ENCODE measurements around the gene CALN1. TPM values are rescaled to one million over a fixed set of nuclear protein-coding genes. Genes with fewer than 3 reads are reported as not detected.

The CALN1 gene
- total RNA-seq, 1 donor from 2014 or later, result not detected

- peaks cover 26% of the 10 kb centered on the region for H3K9me3 Mint-ChIP-seq (ENCODE audit: unreplicated experiment)
- no peak overlapping the region for H3K27ac Mint-ChIP-seq (ENCODE audit: unreplicated experiment)
- no peaks in the 10 kb centered on the region for H3K4me1 Mint-ChIP-seq (ENCODE audit: unreplicated experiment)
- no peak overlapping the region for H3K4me3 Mint-ChIP-seq (ENCODE audit: unreplicated experiment)
- no peak for DNase-seq (ENCODE audit: extremely low spot score, unreplicated experiment)
- H3K27me3 Mint-ChIP-seq (ENCODE audit: unreplicated experiment), result no peaks in the 10 kb centered on the region
- no peak for TF ChIP-seq CTCF (IDR thresholded peaks at IDR 0.05)
- no peaks in the 10 kb centered on the region for H3K36me3 Mint-ChIP-seq (ENCODE audit: unreplicated experiment)
These were observed 310.7 kb downstream of the CALN1 start for GRCh38 chr7:72101444-72101843.

GRCh38 chr7:72099784-72100183, 312.4 kb downstream of the CALN1 start:
- TF ChIP-seq CTCF (IDR thresholded peaks at IDR 0.05), result no peak
- H3K36me3 Mint-ChIP-seq (ENCODE audit: unreplicated experiment), result no peaks in the 10 kb centered on the region
- H3K27ac Mint-ChIP-seq (ENCODE audit: unreplicated experiment), result no peak overlapping the region
- no peak overlapping the region for H3K4me3 Mint-ChIP-seq (ENCODE audit: unreplicated experiment)
- H3K9me3 Mint-ChIP-seq (ENCODE audit: unreplicated experiment), result peaks cover 21% of the 10 kb centered on the region
- no peaks in the 10 kb centered on the region for H3K4me1 Mint-ChIP-seq (ENCODE audit: unreplicated experiment)
- no peaks in the 10 kb centered on the region for H3K27me3 Mint-ChIP-seq (ENCODE audit: unreplicated experiment)
- no peak for DNase-seq (ENCODE audit: extremely low spot score, unreplicated experiment)

GRCh38 chr7:72098807-72099580, 313.1 kb downstream of the CALN1 start:
- DNase-seq (ENCODE audit: extremely low spot score, unreplicated experiment), result no peak
- no peaks in the 10 kb centered on the region for H3K4me1 Mint-ChIP-seq (ENCODE audit: unreplicated experiment)
- no peak for TF ChIP-seq CTCF (IDR thresholded peaks at IDR 0.05)
- no peaks in the 10 kb centered on the region for H3K27me3 Mint-ChIP-seq (ENCODE audit: unreplicated experiment)
- H3K36me3 Mint-ChIP-seq (ENCODE audit: unreplicated experiment), result no peaks in the 10 kb centered on the region
- no peak overlapping the region for H3K4me3 Mint-ChIP-seq (ENCODE audit: unreplicated experiment)
- no peak overlapping the region for H3K27ac Mint-ChIP-seq (ENCODE audit: unreplicated experiment)
- peaks cover 19% of the 10 kb centered on the region for H3K9me3 Mint-ChIP-seq (ENCODE audit: unreplicated experiment)

GRCh38 chr7:72097226-72097625, 314.9 kb downstream of the CALN1 start:
- DNase-seq (ENCODE audit: extremely low spot score, unreplicated experiment), result no peak
- no peaks in the 10 kb centered on the region for H3K36me3 Mint-ChIP-seq (ENCODE audit: unreplicated experiment)
- H3K27ac Mint-ChIP-seq (ENCODE audit: unreplicated experiment), result no peak overlapping the region
- H3K9me3 Mint-ChIP-seq (ENCODE audit: unreplicated experiment), result peaks cover 15% of the 10 kb centered on the region
- no peak overlapping the region for H3K4me3 Mint-ChIP-seq (ENCODE audit: unreplicated experiment)
- no peaks in the 10 kb centered on the region for H3K4me1 Mint-ChIP-seq (ENCODE audit: unreplicated experiment)
- no peak for TF ChIP-seq CTCF (IDR thresholded peaks at IDR 0.05)
- no peaks in the 10 kb centered on the region for H3K27me3 Mint-ChIP-seq (ENCODE audit: unreplicated experiment)

- H3K27ac Mint-ChIP-seq (ENCODE audit: unreplicated experiment), result no peak overlapping the region
- DNase-seq (ENCODE audit: extremely low spot score, unreplicated experiment), result no peak
- no peak overlapping the region for H3K4me3 Mint-ChIP-seq (ENCODE audit: unreplicated experiment)
- no peaks in the 10 kb centered on the region for H3K27me3 Mint-ChIP-seq (ENCODE audit: unreplicated experiment)
- H3K36me3 Mint-ChIP-seq (ENCODE audit: unreplicated experiment), result no peaks in the 10 kb centered on the region
- H3K9me3 Mint-ChIP-seq (ENCODE audit: unreplicated experiment), result peaks cover 19% of the 10 kb centered on the region
- no peaks in the 10 kb centered on the region for H3K4me1 Mint-ChIP-seq (ENCODE audit: unreplicated experiment)
- no peak for TF ChIP-seq CTCF (IDR thresholded peaks at IDR 0.05)
These were observed 319.4 kb downstream of the CALN1 start for GRCh38 chr7:72092769-72093168.

Measured in osteocyte (in vitro differentiated cells).